ENCODE measurements around the gene SPATA20. TPM values are rescaled to one million over a fixed set of nuclear protein-coding genes. Genes with fewer than 3 reads are reported as not detected.
A peak's percentile ranks its signal among the peaks of the same experiment; 100 is the strongest.

The SPATA20 gene
- total and polyA plus RNA-seq, 2 of the 13 experiments (the other 11 are each of a cell fraction or from before 2014, with no cell fraction given), result 36.1 to 64.8 TPM

- no peaks in the 10 kb centered on the region for H3K36me3 ChIP-seq (replicated peaks in 1 of 2; ENCODE audit: control insufficient read depth in 1 of 2, insufficient read depth in 2 of 2, low read length in 2 of 2)
- ATAC-seq (peak; percentile 31), FAIRE-seq (peak; percentile 32), DNase-seq (ENCODE audit: low spot score) (no peak)
- H3K79me2 ChIP-seq (ENCODE audit: insufficient read depth, low read length), result no peaks in the 10 kb centered on the region
- H3K9me3 ChIP-seq (ENCODE audit: low read length), result no peaks in the 10 kb centered on the region
- 50% methylated on average over 3 of the region's 4 CpGs for WGBS (ENCODE audit: low lambda C conversion rate)
- in situ Hi-C loops (cut with HindIII; ENCODE audit: extremely low pct_ligation_motif_present, low pct_unique_long_range_greater_than_20kb), result no loop called here
- no peaks in the 10 kb centered on the region for H4K20me1 ChIP-seq (ENCODE audit: insufficient read depth, low read length)
- intact Hi-C loops (cut with micrococcal nuclease; ENCODE audit: unreplicated experiment), result no loop called here
- ChIA-PET POLR2A (interaction anchor here (0.8 to 2.8 kb wide), 3 partner anchors 9 to 191 kb away, joined by 3 to 15 read pairs (median 6); partner anchors contain the start of gene LUC7L3), CTCF (ENCODE audit: low intra/inter-chr PET ratio, low total read pairs) (no interaction called here)
- no peak overlapping the region for H2AFZ ChIP-seq (ENCODE audit: low read length)
- H3K4me2 ChIP-seq (ENCODE audit: low read depth, low read length), result no peak overlapping the region
- H3K27me3 ChIP-seq (ENCODE audit: control insufficient read depth in 1 of 2, insufficient read depth in 2 of 2, low read length in 2 of 2), result peaks cover 5 to 35% of the 10 kb centered on the region in 2 experiments; a peak in 4 of 5 replicates
- H3K4me1 ChIP-seq (ENCODE audit: insufficient read depth, low read length), result peaks cover 45% of the 10 kb centered on the region
- no peak overlapping the region for H3K4me3 ChIP-seq (replicated peaks in 1 of 3; ENCODE audit: insufficient read depth in 1 of 3, low read depth in 2 of 3, low read length in 3 of 3)
- H3K27ac ChIP-seq (ENCODE audit: extremely low read length, insufficient read depth, low read length), result no peak overlapping the region
- H3K9ac ChIP-seq (ENCODE audit: insufficient read depth, low read depth, low read length), result no peak overlapping the region
- no TSS peak for BruUV-seq (replicated peaks)
- TF ChIP-seq TIGD3 (CRISPR knock-in tag; IDR thresholded peaks at IDR 0.05; ENCODE audit: borderline replicate concordance) (no peak), ZBTB25 (CRISPR knock-in tag; IDR thresholded peaks at IDR 0.05) (no peak), ZNF788 (CRISPR knock-in tag; IDR thresholded peaks at IDR 0.05; ENCODE audit: borderline replicate concordance) (no peak), MTA3 (CRISPR knock-in tag; IDR thresholded peaks at IDR 0.05) (no peak), ZNF230 (CRISPR knock-in tag; IDR thresholded peaks at IDR 0.05) (no peak), IKZF1 (IDR thresholded peaks at IDR 0.05) (no peak), ZNF432 (CRISPR knock-in tag; IDR thresholded peaks at IDR 0.05; ENCODE audit: borderline replicate concordance) (no peak), ZNF430 (CRISPR knock-in tag; IDR thresholded peaks at IDR 0.05) (no peak), CEBPB (IDR thresholded peaks at IDR 0.05; ENCODE audit: borderline replicate concordance, low read depth, low read length) (peak; percentile 78; the same call in 1 of the 2 replicates), RERE (CRISPR knock-in tag; IDR thresholded peaks at IDR 0.05; ENCODE audit: low read depth) (no peak), ZNF607 (CRISPR knock-in tag; IDR thresholded peaks at IDR 0.05; ENCODE audit: borderline replicate concordance) (no peak), ZNF674 (CRISPR knock-in tag; IDR thresholded peaks at IDR 0.05; ENCODE audit: low read depth) (no peak), ASH2L (IDR thresholded peaks at IDR 0.05; ENCODE audit: insufficient read length, low read depth, low read length) (no peak), GTF3A (CRISPR knock-in tag; conservative IDR thresholded peaks at IDR 0.05) (no peak), ARNT2 (CRISPR knock-in tag; IDR thresholded peaks at IDR 0.05; ENCODE audit: low read depth) (no peak)
Observed at GRCh38 chr17:50527949-50528474, 19.0 kb upstream of the SPATA20 start.

Data from HepG2 (cell line).